ENCODE measurements around the gene TXN2.
"Not testable (repeated sequence)": the region's sequence is repeated elsewhere in the genome, so short reads cannot be mapped to it uniquely, and the experiment has no call there.

TXN2 gene

GRCh38 chr22:36425977-36426523, 55.4 kb downstream of the TXN2 start:
- no peak for DNase-seq

- no peak for DNase-seq
Observed at GRCh38 chr22:36424901-36425579, 56.4 kb downstream of the TXN2 start.

- DNase-seq = not testable (repeated sequence)
Observed at GRCh38 chr22:36424466-36424865, 57.0 kb downstream of the TXN2 start.

- no peak for DNase-seq
Observed at GRCh38 chr22:36423461-36424404, 57.7 kb downstream of the TXN2 start.

GRCh38 chr22:36422287-36423014, 59.0 kb downstream of the TXN2 start:
- no peak for DNase-seq

GRCh38 chr22:36419912-36420882, 61.2 kb downstream of the TXN2 start:
- DNase-seq = no peak

- no peak for DNase-seq
Observed at GRCh38 chr22:36419177-36419911, 62.1 kb downstream of the TXN2 start.

- DNase-seq = no peak
Observed at GRCh38 chr22:36417281-36417686, 64.2 kb downstream of the TXN2 start.

Data from stimulated activated CD4-positive, alpha-beta T cell treated with anti-CD3 and anti-CD28 coated beads, Interleukin-4, amount 100 ng/mL, for 24 hours (primary cell).